GM13976 (cell line): Measurements from ENCODE around the gene TGFBRAP1.

Source experiments
- DNase-seq: peaks from one replicate; pipeline ENCODE4 v3.0.0; 2012; ENCODE audit warnings: low spot score
- in situ Hi-C: fragments of 300-500 bp; cut with MboI; formaldehyde crosslinking; loops from one replicate; pipeline ENCODE4 v1.12.0; 2022; ENCODE audit warnings: low sequenced_read_pairs, mixed read lengths, inconsistent platforms; ENCODE audit not compliant: unreplicated experiment
- TF ChIP-seq, protein P1 (sequence below): IDR thresholded peaks from 2 replicates; pipeline ENCODE4 v1.5.1; 2012; ENCODE audit warnings: borderline replicate concordance, mild to moderate bottlenecking; ENCODE audit not compliant: insufficient read depth; ENCODE audit errors: extremely low read depth, missing control alignments, control extremely low read depth

TGFBRAP1 gene

DNA sequence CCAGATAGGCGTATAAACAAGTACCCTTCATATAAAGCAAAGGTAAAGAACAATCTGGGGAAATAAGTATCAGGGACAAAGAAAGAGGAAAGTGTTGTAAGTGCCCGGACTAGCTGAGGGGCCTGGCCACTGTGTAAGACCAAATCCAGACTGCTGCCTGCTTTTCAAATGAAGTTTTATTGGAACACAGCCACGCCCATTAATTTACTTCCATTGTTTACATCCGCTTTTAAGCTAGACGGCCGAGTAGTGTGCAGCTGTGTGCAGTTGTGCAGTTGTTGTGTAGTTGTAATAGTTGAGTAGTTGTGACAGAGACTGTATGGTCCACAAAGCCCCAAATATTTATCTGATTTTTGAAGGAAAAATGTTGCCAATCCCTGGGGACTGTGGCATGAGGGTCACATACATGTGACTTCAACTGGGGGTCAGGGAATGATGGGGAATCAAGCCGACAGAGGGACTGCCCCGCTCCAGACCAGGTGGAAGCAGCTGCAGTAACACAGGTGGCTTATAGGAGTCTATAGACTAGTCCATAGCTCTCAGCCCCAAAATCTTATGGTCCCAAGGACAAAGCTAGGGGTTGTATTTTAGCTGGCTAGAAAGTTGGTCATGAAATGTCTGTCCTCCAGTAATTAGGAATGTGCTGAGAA lies 39.3 kb upstream of the TGFBRAP1 start:
- no peak for DNase-seq
- TF ChIP-seq, protein P1, sequence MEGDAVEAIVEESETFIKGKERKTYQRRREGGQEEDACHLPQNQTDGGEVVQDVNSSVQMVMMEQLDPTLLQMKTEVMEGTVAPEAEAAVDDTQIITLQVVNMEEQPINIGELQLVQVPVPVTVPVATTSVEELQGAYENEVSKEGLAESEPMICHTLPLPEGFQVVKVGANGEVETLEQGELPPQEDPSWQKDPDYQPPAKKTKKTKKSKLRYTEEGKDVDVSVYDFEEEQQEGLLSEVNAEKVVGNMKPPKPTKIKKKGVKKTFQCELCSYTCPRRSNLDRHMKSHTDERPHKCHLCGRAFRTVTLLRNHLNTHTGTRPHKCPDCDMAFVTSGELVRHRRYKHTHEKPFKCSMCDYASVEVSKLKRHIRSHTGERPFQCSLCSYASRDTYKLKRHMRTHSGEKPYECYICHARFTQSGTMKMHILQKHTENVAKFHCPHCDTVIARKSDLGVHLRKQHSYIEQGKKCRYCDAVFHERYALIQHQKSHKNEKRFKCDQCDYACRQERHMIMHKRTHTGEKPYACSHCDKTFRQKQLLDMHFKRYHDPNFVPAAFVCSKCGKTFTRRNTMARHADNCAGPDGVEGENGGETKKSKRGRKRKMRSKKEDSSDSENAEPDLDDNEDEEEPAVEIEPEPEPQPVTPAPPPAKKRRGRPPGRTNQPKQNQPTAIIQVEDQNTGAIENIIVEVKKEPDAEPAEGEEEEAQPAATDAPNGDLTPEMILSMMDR: no peak
- in situ Hi-C loops: no loop called here

- no peak for DNase-seq
- in situ Hi-C loops: no loop called here
- TF ChIP-seq, protein P1: no peak
Measured at GRCh38 chr2:105365206-105365605, 35.7 kb upstream of the TGFBRAP1 start.

DNA sequence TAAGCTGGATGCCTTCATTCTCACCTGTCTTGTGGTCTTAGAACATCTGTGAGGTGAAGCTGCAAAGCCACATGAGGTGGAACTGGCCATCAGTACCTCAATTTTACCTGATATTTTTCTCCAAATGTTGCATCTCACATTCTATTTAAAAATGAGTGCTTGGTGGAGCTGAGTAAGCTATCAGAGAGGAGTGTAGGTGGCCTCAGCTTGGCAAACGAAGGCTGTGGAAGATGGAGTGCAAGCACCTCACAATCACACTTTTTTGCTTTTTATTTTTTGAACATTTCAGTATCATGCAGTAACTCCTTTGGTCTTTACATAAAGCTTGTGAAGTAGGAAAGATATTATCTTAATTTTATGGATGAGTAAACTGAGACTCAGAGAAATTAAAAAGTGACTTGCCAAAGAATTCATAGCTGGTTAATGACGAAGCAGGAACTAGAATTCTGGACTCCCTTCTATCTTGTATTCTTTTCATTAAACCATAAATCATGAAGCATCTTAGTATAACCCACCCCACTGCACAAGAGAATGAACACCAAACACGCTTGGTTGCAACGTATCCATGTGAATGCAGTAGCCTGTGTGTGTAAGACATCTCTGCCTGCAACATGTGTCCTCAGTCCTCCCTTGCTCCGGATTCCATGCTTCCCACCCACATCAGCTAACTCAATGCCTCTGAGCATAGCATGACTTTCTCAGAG lies 35.1 kb upstream of the TGFBRAP1 start:
- in situ Hi-C loops: no loop called here
- DNase-seq: no peak
- TF ChIP-seq, protein P1: no peak

DNA sequence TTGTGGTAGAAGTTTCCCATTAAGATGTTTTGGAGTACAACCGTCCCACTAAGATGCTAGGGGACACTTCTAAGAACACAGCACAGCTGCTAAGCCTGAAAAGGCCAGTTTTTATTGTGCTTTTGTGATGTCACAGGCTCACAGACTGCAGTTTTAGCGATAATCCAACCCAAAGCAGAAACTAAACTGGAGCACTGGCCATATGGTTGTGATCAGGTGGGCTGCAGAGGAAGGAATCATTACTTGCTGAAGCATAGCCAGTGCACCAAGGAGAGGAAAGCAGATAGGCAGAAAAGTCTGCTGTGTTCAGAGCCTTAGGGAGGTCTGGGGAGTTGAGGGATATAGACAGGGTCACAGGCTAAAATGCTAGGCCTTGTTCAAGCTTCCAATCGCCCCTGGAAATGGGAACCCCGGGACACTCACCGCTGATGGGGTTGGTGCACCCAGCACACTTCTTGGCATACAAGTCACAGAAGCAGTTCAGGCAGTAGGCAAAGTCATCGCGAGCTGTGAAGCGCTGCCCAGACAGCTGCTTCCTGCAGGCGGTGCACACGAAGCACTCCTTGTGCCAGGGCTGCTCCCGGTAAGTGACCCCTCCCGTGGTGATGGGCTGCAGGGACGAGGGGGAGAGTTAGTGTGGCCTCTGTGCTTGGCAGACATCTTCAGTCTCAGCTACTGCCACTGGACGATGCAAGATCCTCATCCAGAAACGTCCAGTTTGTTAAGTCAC lies 33.5 kb upstream of the TGFBRAP1 start:
- in situ Hi-C loops: no loop called here
- TF ChIP-seq, protein P1: no peak

DNA sequence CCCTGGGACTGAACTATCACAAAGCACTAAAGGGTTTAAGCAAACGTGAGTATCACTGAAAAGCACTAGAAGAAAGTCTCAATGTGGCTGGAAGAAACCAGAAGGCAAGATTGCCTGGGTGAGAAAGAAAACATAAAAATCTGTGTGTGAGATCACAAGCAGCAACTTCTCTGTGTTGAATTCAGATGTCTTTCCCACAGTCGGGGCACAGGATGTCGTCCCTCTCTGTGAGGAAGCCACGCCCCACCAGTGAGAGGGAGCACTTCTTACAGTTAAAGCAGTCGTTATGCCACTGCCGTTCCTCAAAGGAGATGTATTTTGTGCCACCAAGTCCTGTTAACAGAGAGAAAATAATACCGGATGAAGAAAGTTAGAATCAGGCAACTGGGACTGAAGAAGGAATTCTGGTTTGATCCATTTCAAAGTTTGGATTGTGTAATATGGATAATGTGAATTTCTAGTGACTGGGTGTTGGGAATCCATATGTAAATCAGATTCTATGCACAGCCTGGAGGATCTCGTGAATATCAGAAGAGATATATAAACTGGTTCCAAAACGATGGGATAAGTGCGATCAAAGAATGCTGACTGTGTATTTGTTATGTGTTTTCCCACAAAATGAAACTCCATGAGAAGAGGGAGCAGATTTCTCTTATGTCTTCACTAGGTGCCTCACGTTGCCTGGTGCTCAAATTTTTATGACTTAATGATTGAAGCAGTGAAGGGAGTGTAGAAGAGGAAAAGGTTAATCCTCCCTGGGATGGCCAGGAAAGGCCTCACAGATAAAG lies 31.8 kb upstream of the TGFBRAP1 start:
- in situ Hi-C loops: no loop called here
- TF ChIP-seq, protein P1: no peak
- DNase-seq: no peak

More for the DNA sequence above, 33.5 kb upstream of the TGFBRAP1 start:
- no peak for DNase-seq

- no peak for DNase-seq
- TF ChIP-seq, protein P1: no peak
- in situ Hi-C loops: no loop called here
Measured at GRCh38 chr2:105358593-105358992, 29.1 kb upstream of the TGFBRAP1 start.
